ENCODE results near the gene IFNA21.
"Not testable (repeated sequence)": the region's sequence is repeated elsewhere in the genome, so short reads cannot be mapped to it uniquely, and the experiment has no call there.

GRCh38 chr9:21182810-21183736 is 16.6 kb upstream of the IFNA21 start:
- not testable (repeated sequence) for TF ChIP-seq POLR2A (IDR thresholded peaks at IDR 0.05)
- TF ChIP-seq, protein P1, sequence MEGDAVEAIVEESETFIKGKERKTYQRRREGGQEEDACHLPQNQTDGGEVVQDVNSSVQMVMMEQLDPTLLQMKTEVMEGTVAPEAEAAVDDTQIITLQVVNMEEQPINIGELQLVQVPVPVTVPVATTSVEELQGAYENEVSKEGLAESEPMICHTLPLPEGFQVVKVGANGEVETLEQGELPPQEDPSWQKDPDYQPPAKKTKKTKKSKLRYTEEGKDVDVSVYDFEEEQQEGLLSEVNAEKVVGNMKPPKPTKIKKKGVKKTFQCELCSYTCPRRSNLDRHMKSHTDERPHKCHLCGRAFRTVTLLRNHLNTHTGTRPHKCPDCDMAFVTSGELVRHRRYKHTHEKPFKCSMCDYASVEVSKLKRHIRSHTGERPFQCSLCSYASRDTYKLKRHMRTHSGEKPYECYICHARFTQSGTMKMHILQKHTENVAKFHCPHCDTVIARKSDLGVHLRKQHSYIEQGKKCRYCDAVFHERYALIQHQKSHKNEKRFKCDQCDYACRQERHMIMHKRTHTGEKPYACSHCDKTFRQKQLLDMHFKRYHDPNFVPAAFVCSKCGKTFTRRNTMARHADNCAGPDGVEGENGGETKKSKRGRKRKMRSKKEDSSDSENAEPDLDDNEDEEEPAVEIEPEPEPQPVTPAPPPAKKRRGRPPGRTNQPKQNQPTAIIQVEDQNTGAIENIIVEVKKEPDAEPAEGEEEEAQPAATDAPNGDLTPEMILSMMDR (IDR thresholded peaks at IDR 0.05), result peak in 4 of 7 experiments; percentile 10 to 30 (median 12)
